Neuron (in vitro differentiated cells): ENCODE data around the gene INSC.

Source experiments
- H2AFZ ChIP-seq: one replicate; pipeline ENCODE4 v1.6.1; 2013; ENCODE audit warnings: low read depth, mild to moderate bottlenecking, inconsistent platforms, low read length, moderate library complexity
- H3K27me3 ChIP-seq: one replicate; pipeline ENCODE4 v1.6.1; 2013; ENCODE audit warnings: low read length; ENCODE audit not compliant: insufficient read depth
- H3K36me3 ChIP-seq: one replicate; pipeline ENCODE4 v1.6.1; 2013; ENCODE audit warnings: low read length; ENCODE audit not compliant: insufficient read depth
- H3K4me1 ChIP-seq: one replicate; pipeline ENCODE4 v1.6.1; 2013; ENCODE audit warnings: low read length; ENCODE audit not compliant: insufficient read depth
- H3K4me3 ChIP-seq: 2 replicates; pipeline ENCODE4 v1.5.1; 2013; ENCODE audit warnings: mild to moderate bottlenecking, low read length, moderate library complexity
- H3K9me3 ChIP-seq: one replicate; pipeline ENCODE4 v1.6.1; 2013; ENCODE audit warnings: low read length

INSC gene

DNA sequence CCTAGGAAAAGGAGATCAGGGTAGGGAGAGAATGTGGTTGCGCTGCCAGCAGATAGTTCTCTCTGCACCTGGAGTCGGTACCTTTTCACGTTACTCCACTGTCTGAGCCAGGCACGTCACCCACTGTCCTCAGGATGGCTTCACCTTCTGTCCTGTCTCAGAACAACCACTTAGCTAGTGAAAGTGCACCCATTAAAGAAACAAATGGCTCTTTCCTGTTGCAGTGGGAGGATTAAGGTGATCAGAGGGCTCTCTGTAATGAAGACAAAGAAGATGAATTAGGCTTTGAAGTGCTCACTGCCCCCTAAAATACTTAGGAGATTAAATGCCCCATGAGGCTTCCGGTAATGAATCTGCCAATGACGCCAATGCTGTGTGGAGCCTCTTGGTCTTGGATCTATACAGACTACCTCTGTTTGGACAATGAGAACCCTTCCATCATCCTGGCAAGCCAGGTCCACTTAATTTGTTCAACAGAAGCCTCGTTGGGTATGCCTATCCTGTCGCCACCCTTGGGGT lies 113.7 kb downstream of the INSC start:
- H3K36me3 ChIP-seq = no peaks in the 10 kb centered on the region
- H2AFZ ChIP-seq = no peak overlapping the region
- H3K27me3 ChIP-seq = no peaks in the 10 kb centered on the region
- no peaks in the 10 kb centered on the region for H3K4me1 ChIP-seq
- H3K9me3 ChIP-seq = no peaks in the 10 kb centered on the region
- no peak overlapping the region for H3K4me3 ChIP-seq

DNA sequence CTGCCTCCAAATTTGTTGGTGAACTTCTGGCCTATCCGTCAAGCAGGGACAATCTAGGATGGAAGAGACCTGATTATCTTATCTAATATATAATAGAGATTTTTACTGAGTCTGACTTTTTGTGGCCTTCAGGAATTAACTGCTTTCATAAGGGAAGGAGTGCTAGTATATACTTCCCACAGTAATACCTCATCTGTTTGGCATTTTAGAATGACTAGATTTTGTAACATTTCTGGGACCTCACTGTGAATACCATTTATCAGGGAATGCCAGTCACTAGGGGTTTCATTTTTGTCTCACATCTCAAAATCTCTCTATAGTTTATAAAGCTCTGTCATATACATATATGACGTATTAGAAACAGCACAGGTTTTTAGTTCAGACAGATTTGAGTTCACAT lies 114.3 kb downstream of the INSC start:
- Histone ChIP-seq H3K36me3 (no peaks in the 10 kb centered on the region), H2AFZ (no peak overlapping the region), H3K27me3 (no peaks in the 10 kb centered on the region), H3K4me3 (no peak overlapping the region), H3K4me1 (no peaks in the 10 kb centered on the region), H3K9me3 (no peaks in the 10 kb centered on the region)

DNA sequence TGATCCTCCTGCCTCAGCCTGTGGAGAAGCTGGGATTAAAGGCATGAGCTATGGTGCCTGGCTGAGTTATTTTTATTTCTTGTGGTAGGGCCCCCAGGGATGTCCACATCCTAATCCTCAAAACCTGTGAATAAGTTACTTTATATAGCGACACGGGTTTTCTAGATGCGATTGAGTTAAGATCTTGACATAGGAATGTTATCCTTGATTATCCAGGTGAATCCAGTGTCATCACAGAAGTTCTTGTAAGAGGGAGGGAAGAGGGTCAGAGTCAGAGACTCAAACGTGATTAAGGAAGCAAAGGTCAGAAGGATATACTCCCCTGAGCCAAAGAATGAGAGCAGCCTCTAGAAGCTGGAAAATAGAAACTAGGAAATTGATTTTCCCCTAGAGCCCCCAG lies 117.8 kb downstream of the INSC start:
- Histone ChIP-seq H2AFZ (no peak overlapping the region), H3K4me1 (no peaks in the 10 kb centered on the region), H3K4me3 (no peak overlapping the region), H3K27me3 (no peaks in the 10 kb centered on the region), H3K9me3 (no peaks in the 10 kb centered on the region), H3K36me3 (no peaks in the 10 kb centered on the region)

DNA sequence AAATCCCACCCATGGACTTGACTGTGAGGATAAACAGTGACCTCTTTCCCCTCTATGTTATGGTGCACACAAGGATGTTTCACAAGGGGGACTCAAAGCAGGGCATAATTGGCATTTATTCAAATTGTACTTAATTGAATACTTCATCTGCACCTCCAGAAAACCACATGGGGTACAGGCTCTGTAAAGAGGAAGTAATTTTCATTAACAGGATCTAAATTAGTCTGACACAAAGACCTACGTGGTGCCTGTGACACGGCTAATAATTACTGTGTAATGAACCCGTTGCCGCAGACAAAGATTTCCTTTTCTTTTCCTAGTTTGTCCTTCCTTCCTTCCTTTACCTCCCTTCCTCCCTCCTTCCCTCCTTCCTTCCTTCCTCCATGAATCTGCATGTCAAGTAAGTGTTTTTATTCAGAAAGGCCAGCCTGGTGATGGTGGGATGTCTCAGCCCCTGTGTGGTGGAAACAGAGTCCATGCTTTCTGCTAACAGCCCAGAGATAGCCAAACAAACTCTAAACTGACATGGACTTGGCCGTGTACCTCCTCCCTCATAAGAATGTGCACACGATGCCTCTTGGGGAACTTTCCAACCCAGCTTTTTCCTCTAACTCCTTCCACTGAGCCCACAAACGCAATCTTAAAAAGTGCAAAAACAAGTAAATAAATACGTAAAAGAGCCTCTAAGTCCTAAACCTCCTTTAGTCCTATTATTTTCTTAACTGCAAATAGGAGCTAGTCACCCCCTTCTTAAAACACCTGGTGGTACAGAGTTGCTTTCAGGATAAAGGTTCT lies 118.8 kb downstream of the INSC start:
- H3K9me3 ChIP-seq = no peaks in the 10 kb centered on the region

DNA sequence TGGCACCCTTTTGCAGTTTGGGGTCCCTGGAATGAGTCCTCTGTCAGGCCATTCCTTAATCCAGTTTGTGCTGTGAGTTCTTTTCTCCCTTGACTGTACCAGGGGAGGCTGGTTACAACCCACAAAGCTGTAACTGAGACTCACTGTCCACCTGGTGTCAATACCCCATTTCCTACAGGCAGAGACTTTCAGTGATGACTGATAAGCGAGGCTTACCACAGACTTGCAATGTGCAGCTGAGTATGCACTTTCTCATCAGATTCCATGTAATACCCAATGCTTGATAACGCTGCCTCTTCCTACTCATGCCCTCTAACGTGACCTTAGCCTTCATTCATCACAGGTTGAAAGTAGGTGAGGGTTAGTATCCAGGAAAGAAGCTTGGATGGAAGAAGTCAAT lies 120.1 kb downstream of the INSC start:
- H3K36me3 ChIP-seq = no peaks in the 10 kb centered on the region
- H3K27me3 ChIP-seq = no peaks in the 10 kb centered on the region
- H3K4me3 ChIP-seq = no peak overlapping the region
- H3K4me1 ChIP-seq = no peaks in the 10 kb centered on the region
- no peak overlapping the region for H2AFZ ChIP-seq
- H3K9me3 ChIP-seq = no peaks in the 10 kb centered on the region

More for the DNA sequence above, 118.8 kb downstream of the INSC start:
- H3K4me1 ChIP-seq = no peaks in the 10 kb centered on the region
- H3K4me3 ChIP-seq = no peak overlapping the region
- no peak overlapping the region for H2AFZ ChIP-seq
- no peaks in the 10 kb centered on the region for H3K36me3 ChIP-seq
- H3K27me3 ChIP-seq = no peaks in the 10 kb centered on the region

DNA sequence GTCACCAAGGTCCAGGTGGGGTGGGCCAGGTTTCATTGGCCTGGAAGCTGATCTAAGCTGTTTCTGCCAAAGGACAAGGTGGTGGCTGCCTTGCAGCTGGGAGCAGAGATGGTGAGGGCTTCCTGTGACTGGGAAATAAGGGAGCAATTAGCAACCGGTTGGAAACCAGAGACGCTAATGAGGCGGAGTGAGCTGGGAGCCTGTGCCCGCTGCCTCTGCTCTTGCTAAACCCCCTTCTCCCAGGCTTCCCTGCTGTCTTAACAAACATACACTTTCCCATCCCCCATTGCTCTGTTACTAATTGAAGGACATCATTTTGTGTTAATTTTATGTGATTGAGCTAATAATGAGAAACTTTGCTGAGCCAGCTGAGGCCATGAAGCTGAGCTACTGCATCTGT lies 121.8 kb downstream of the INSC start:
- Histone ChIP-seq H3K4me3 (no peak overlapping the region), H3K9me3 (no peaks in the 10 kb centered on the region)

DNA sequence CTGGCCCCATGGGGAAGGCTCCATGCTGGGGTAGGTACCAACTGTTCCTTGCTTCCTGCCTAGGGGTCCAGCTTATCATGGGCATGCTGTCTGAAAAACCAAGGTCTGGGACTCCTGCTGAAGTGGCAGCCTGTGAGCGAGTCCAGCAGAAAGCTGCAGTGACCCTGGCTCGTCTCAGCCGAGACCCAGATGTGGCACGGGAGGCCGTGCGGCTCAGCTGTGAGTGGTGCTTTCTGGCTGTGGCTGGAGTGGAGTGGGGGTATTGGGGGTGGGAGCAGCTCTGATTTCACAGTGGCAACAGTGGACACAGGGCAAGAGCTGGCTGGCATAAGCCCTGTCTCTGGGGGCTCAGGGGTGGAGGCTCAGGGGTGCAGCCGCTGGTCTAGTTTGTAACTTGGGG lies 124.1 kb downstream of the INSC start:
- Histone ChIP-seq H3K4me1 (no peaks in the 10 kb centered on the region), H3K36me3 (no peaks in the 10 kb centered on the region), H3K4me3 (no peak overlapping the region), H3K27me3 (no peaks in the 10 kb centered on the region), H3K9me3 (no peaks in the 10 kb centered on the region), H2AFZ (no peak overlapping the region)

More for the DNA sequence above, 121.8 kb downstream of the INSC start:
- no peak overlapping the region for H2AFZ ChIP-seq
- no peaks in the 10 kb centered on the region for H3K27me3 ChIP-seq
- no peaks in the 10 kb centered on the region for H3K4me1 ChIP-seq
- H3K36me3 ChIP-seq = no peaks in the 10 kb centered on the region

DNA sequence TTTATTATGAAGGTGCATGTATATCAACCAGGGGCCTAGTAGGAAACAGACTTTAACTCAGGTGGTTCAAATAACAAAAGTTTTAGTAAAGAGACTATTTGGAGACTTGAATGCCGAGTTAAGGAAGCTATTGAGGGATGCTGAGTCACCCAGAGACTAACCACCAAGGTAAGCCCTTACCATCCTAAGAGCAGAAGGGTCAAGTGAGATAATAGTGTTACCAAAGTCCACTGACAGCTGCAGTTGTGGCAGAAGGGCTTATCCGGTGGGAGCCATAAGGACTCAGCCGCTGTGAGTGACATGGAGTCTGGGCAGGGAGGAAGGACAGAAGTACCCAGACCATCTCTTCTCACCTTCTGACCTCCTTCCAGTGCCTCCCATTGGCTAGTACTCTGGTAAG lies 134.0 kb downstream of the INSC start:
- Histone ChIP-seq H3K4me1 (no peaks in the 10 kb centered on the region), H3K27me3 (no peaks in the 10 kb centered on the region), H3K4me3 (no peak overlapping the region), H2AFZ (no peak overlapping the region), H3K9me3 (no peaks in the 10 kb centered on the region), H3K36me3 (no peaks in the 10 kb centered on the region)

DNA sequence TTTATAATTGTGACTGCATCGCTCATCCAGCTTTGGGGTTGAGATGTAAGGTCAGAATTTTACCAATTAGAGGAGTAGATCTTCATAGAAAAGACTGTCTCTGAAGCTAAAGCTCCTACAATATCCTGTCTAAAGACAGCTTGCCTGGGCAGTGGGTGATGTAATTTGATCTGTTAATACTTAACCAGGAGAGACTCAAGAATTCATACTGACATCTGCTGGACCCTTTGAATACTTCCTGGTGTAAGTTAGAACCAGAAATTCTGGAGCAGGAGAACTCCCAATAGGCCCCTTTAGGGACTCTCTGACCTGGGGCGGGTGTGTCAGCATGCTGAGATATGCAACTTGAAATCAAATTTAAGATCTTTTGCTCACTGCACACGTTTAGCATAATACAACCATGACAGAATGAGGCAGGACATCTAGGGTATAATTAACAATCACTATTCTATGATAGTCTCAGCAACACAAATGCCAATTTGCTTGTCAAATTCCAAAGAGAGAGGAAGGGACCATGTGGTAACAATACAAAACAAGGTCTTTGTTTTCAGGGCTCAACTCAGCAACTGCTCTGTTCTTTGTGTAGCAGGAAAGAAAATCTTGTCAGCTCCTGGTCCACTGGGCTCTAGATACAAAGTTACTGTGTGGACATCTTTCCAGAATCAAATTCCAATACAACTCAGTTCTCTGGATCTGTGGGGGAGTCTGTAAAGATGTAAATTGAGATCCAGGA lies 143.9 kb downstream of the INSC start:
- no peaks in the 10 kb centered on the region for H3K27me3 ChIP-seq
- no peak overlapping the region for H2AFZ ChIP-seq
- H3K36me3 ChIP-seq = no peaks in the 10 kb centered on the region
- no peaks in the 10 kb centered on the region for H3K4me1 ChIP-seq
- H3K4me3 ChIP-seq = no peak overlapping the region
- H3K9me3 ChIP-seq = no peaks in the 10 kb centered on the region

DNA sequence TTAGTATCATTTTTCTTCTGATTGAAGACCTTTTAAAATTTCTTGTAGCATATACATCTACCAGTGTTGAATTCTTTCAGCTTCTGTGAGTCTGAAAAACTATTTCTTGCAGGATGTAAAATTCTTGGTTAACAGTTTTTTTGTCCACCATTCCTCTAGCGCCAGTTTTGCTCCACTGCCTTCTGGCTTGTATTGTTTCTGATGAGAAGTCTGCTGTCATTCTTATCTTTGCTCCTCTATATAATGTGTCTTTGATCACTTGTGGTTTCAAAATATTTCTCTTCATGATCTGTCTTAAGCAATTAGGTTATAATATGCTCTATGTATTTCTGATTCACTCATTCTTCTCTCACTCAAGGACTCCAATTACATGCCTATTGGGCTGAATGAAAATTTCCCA lies 152.3 kb downstream of the INSC start:
- no peaks in the 10 kb centered on the region for H3K4me1 ChIP-seq
- H2AFZ ChIP-seq = no peak overlapping the region
- no peak overlapping the region for H3K4me3 ChIP-seq
- H3K9me3 ChIP-seq = no peaks in the 10 kb centered on the region
- no peaks in the 10 kb centered on the region for H3K36me3 ChIP-seq
- no peaks in the 10 kb centered on the region for H3K27me3 ChIP-seq

DNA sequence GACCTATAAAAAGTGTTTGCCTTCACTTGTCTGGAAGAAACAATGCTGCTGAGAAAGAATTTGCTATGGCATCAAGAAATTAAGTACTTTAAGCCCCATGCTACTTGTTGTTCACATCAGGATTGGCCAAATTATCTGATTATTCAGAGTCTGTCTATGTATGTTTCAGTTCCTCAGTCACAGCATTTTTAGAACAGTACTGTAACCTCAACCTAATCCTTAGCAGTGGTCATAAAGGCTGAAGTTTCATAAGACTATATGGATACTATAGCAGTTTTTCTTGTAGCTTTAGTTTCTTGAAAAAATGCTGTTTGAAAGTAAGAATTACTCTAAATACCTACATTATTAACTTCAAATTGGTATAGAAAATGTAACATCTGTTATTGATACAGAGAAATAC lies 153.9 kb downstream of the INSC start:
- no peaks in the 10 kb centered on the region for H3K4me1 ChIP-seq
- no peak overlapping the region for H3K4me3 ChIP-seq
- H3K36me3 ChIP-seq = no peaks in the 10 kb centered on the region
- no peaks in the 10 kb centered on the region for H3K9me3 ChIP-seq
- H2AFZ ChIP-seq = no peak overlapping the region
- H3K27me3 ChIP-seq = no peaks in the 10 kb centered on the region

DNA sequence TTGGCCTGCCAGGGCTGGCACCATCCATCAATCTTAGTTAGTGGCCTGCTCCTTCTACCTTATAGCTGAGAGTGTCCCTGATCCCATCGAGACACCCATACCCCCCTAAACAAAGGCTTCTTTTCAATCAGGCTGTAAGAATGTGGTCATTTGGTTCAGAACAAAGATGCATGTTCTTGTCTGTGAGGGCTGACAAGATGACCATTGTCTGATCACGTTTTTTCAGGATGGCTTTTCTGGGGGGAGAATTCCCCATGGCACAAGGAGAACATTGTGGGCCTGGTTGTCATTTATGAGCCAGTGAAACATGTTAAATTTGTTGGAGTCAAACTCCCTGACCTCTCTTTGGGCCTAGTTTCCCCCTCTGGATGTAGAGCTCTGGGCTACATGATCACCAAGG lies 160.4 kb downstream of the INSC start:
- no peaks in the 10 kb centered on the region for H3K9me3 ChIP-seq
- no peak overlapping the region for H3K4me3 ChIP-seq

DNA sequence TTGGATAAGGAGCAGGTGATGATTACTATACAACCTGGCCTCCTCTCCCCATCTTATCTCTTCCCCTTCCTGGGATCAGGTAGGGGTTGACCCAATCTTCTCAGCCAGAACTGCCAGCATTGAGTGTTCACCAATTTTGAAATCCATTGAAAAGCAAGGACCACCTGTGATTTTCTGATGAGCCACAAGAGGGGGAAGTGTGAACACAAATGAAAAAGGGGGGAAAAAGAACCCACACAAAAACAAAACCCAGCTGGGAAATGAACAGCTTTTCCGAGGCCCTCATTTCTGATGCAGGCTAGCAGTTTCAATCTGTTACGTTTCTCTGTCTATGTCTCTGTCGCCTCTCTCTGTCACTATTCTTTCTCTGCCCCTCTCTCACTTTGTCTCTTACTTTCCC lies 161.9 kb downstream of the INSC start:
- H3K4me3 ChIP-seq = no peak overlapping the region
- H3K9me3 ChIP-seq = no peaks in the 10 kb centered on the region
- H3K36me3 ChIP-seq = no peaks in the 10 kb centered on the region
- H2AFZ ChIP-seq = no peak overlapping the region
- H3K27me3 ChIP-seq = no peaks in the 10 kb centered on the region
- no peaks in the 10 kb centered on the region for H3K4me1 ChIP-seq

More for the DNA sequence above, 160.4 kb downstream of the INSC start:
- no peaks in the 10 kb centered on the region for H3K4me1 ChIP-seq
- no peak overlapping the region for H2AFZ ChIP-seq
- H3K27me3 ChIP-seq = no peaks in the 10 kb centered on the region
- no peaks in the 10 kb centered on the region for H3K36me3 ChIP-seq
